HAP-1 (cell line): ENCODE results near the gene MYD88.

ENCODE experiments used
- DNase-seq, 2 experiments: peaks; one replicate each; pipeline ENCODE4 v3.0.0-alpha.2; 2016 to 2020; ENCODE audit warnings: low spot score in 2 of 2
- H3K27me3 ChIP-seq: fragments of 250-450 bp; sonication (Bioruptor Pico); 2 replicates; pipeline ENCODE4 v1.5.1; 2020; ENCODE audit warnings: low read depth, mild to moderate bottlenecking, moderate library complexity
- H3K36me3 ChIP-seq: fragments of 250-450 bp; sonication (Bioruptor Pico); replicated peaks from 2 replicates; pipeline ENCODE4 v1.5.1; 2020; ENCODE audit warnings: mild to moderate bottlenecking
- H3K4me1 ChIP-seq: fragments of 250-450 bp; sonication (Bioruptor Pico); 2 replicates; pipeline ENCODE4 v1.5.1; 2020; ENCODE audit warnings: mild to moderate bottlenecking
- H3K4me3 ChIP-seq: fragments of 250-450 bp; sonication (Bioruptor Pico); 2 replicates; pipeline ENCODE4 v1.5.1; 2020; ENCODE audit warnings: mild to moderate bottlenecking, moderate library complexity
- H3K9me3 ChIP-seq: fragments of 250-450 bp; sonication (Bioruptor Pico); 2 replicates; pipeline ENCODE4 v1.5.1; 2020; ENCODE audit warnings: mild to moderate bottlenecking, moderate library complexity
- in situ Hi-C: fragments of 300-500 bp; cut with MboI; formaldehyde crosslinking; loops from 3 replicates; pipeline ENCODE4 v1.14.3; 2020; ENCODE audit warnings: low sequenced_read_pairs, inconsistent platforms, mixed read lengths

The MYD88 gene

GRCh38 chr3:38137615-38138348 lies 679 bp upstream of the MYD88 start:
- H3K4me3 ChIP-seq = peak overlapping the region; percentile 79
- H3K9me3 ChIP-seq = no peaks in the 10 kb centered on the region
- peaks cover 32% of the 10 kb centered on the region for H3K36me3 ChIP-seq
- in situ Hi-C loops = no loop called here
- no peaks in the 10 kb centered on the region for H3K27me3 ChIP-seq
- DNase-seq = peak in 1 of 2 experiments; percentile 38
- peaks cover 28% of the 10 kb centered on the region for H3K4me1 ChIP-seq

- in situ Hi-C loops = no loop called here
- H3K27me3 ChIP-seq = no peaks in the 10 kb centered on the region
- H3K9me3 ChIP-seq = no peaks in the 10 kb centered on the region
- peaks cover 28% of the 10 kb centered on the region for H3K4me1 ChIP-seq
- peak overlapping the region; percentile 79 for H3K4me3 ChIP-seq
- DNase-seq = no peak
- H3K36me3 ChIP-seq = peaks cover 24% of the 10 kb centered on the region
Observed at GRCh38 chr3:38139191-38139590, 730 bp downstream of the MYD88 start.

GRCh38 chr3:38139652-38140051 lies 1.2 kb downstream of the MYD88 start:
- peak overlapping the region; percentile 79 for H3K4me3 ChIP-seq
- in situ Hi-C loops = no loop called here
- DNase-seq = no peak
- H3K4me1 ChIP-seq = peaks cover 28% of the 10 kb centered on the region
- H3K9me3 ChIP-seq = no peaks in the 10 kb centered on the region
- peaks cover 19% of the 10 kb centered on the region for H3K36me3 ChIP-seq
- H3K27me3 ChIP-seq = no peaks in the 10 kb centered on the region

- Histone ChIP-seq H3K9me3 (no peaks in the 10 kb centered on the region), H3K27me3 (no peaks in the 10 kb centered on the region), H3K4me3 (no peak overlapping the region), H3K36me3 (peaks cover 11% of the 10 kb centered on the region), H3K4me1 (peaks cover 23% of the 10 kb centered on the region)
- no peak for DNase-seq
- in situ Hi-C loops = no loop called here
Observed at GRCh38 chr3:38140326-38141172, 2.1 kb downstream of the MYD88 start.

- H3K4me3 ChIP-seq = no peak overlapping the region
- H3K36me3 ChIP-seq = peaks cover 11% of the 10 kb centered on the region
- in situ Hi-C loops = no loop called here
- peaks cover 2% of the 10 kb centered on the region; the same call in 1 of the 2 replicates for H3K9me3 ChIP-seq
- H3K4me1 ChIP-seq = peaks cover 19% of the 10 kb centered on the region
- H3K27me3 ChIP-seq = no peaks in the 10 kb centered on the region
- DNase-seq = no peak
Observed at GRCh38 chr3:38141173-38141951, 2.9 kb downstream of the MYD88 start.

- Histone ChIP-seq H3K27me3 (no peaks in the 10 kb centered on the region), H3K4me3 (no peak overlapping the region), H3K4me1 (peaks cover 19% of the 10 kb centered on the region), H3K36me3 (peaks cover 11% of the 10 kb centered on the region), H3K9me3 (peaks cover 3% of the 10 kb centered on the region; the same call in 1 of the 2 replicates)
- DNase-seq = no peak
- in situ Hi-C loops = no loop called here
Observed at GRCh38 chr3:38141952-38142273, 3.5 kb downstream of the MYD88 start.

GRCh38 chr3:38142959-38143358 lies 4.5 kb downstream of the MYD88 start:
- Histone ChIP-seq H3K9me3 (peaks cover 3% of the 10 kb centered on the region; the same call in 1 of the 2 replicates), H3K4me3 (no peak overlapping the region), H3K27me3 (no peaks in the 10 kb centered on the region), H3K36me3 (peaks cover 11% of the 10 kb centered on the region), H3K4me1 (peaks cover 13% of the 10 kb centered on the region)
- in situ Hi-C loops = no loop called here
- DNase-seq = no peak

GRCh38 chr3:38143511-38143910 lies 5.0 kb downstream of the MYD88 start:
- Histone ChIP-seq H3K4me1 (peaks cover 8% of the 10 kb centered on the region), H3K36me3 (peaks cover 11% of the 10 kb centered on the region), H3K27me3 (no peaks in the 10 kb centered on the region), H3K9me3 (peaks cover 3% of the 10 kb centered on the region; the same call in 1 of the 2 replicates), H3K4me3 (no peak overlapping the region)
- DNase-seq = no peak
- in situ Hi-C loops = no loop called here

GRCh38 chr3:38146504-38146903 lies 8.0 kb downstream of the MYD88 start:
- in situ Hi-C loops = no loop called here
- H3K4me3 ChIP-seq = no peak overlapping the region
- no peaks in the 10 kb centered on the region for H3K27me3 ChIP-seq
- DNase-seq = no peak
- peaks cover 3% of the 10 kb centered on the region; the same call in 1 of the 2 replicates for H3K9me3 ChIP-seq
- no peaks in the 10 kb centered on the region for H3K4me1 ChIP-seq
- peaks cover under 1% of the 10 kb centered on the region for H3K36me3 ChIP-seq

- DNase-seq = no peak
- in situ Hi-C loops = no loop called here
- H3K27me3 ChIP-seq = no peaks in the 10 kb centered on the region
- no peaks in the 10 kb centered on the region for H3K36me3 ChIP-seq
- no peak overlapping the region for H3K4me3 ChIP-seq
- H3K4me1 ChIP-seq = no peaks in the 10 kb centered on the region
- H3K9me3 ChIP-seq = peaks cover 3% of the 10 kb centered on the region; the same call in 1 of the 2 replicates
Observed at GRCh38 chr3:38147421-38147820, 9.0 kb downstream of the MYD88 start.

GRCh38 chr3:38148311-38148882 lies 9.9 kb downstream of the MYD88 start:
- H3K36me3 ChIP-seq = no peaks in the 10 kb centered on the region
- H3K4me1 ChIP-seq = no peaks in the 10 kb centered on the region
- no peak overlapping the region for H3K4me3 ChIP-seq
- no peaks in the 10 kb centered on the region for H3K27me3 ChIP-seq
- in situ Hi-C loops = no loop called here
- no peak for DNase-seq
- peaks cover 3% of the 10 kb centered on the region; the same call in 1 of the 2 replicates for H3K9me3 ChIP-seq

GRCh38 chr3:38149708-38150107 lies 11.2 kb downstream of the MYD88 start:
- H3K27me3 ChIP-seq = no peaks in the 10 kb centered on the region
- DNase-seq = no peak
- in situ Hi-C loops = no loop called here
- no peaks in the 10 kb centered on the region for H3K4me1 ChIP-seq
- peaks cover 3% of the 10 kb centered on the region; the same call in 1 of the 2 replicates for H3K9me3 ChIP-seq
- no peaks in the 10 kb centered on the region for H3K36me3 ChIP-seq
- no peak overlapping the region for H3K4me3 ChIP-seq

GRCh38 chr3:38150780-38151528 lies 12.5 kb downstream of the MYD88 start:
- in situ Hi-C loops = no loop called here
- no peak for DNase-seq
- Histone ChIP-seq H3K4me3 (no peak overlapping the region), H3K27me3 (no peaks in the 10 kb centered on the region), H3K36me3 (no peaks in the 10 kb centered on the region), H3K9me3 (peaks cover 3% of the 10 kb centered on the region; the same call in 1 of the 2 replicates), H3K4me1 (no peaks in the 10 kb centered on the region)
